Naive thymus-derived CD4-positive, alpha-beta T cell (primary cell): ENCODE data around the gene ELL. TPM values are rescaled to one million over a fixed set of nuclear protein-coding genes. Genes with fewer than 3 reads are reported as not detected.

Experiments
- ATAC-seq: fragments of 150-1000 bp; cut with Tn5 transposase; 2 replicates; pipeline ENCODE4 v1.10.0; 2021; ENCODE audit warnings: mild to moderate bottlenecking, moderate library complexity
- CTCF ChIA-PET: fragments of 350-600 bp; sonication (Branson Sonifier 250); formaldehyde crosslinking; loops from one replicate; lab custom pipeline; 2021; ENCODE audit warnings: antibody characterized with exemption; lab: Charles Lee
- POLR2A ChIA-PET: fragments of 350-600 bp; sonication (Branson Sonifier 250); formaldehyde crosslinking; loops from one replicate; lab custom pipeline; 2021; ENCODE audit warnings: antibody characterized with exemption, inconsistent platforms; lab: Charles Lee
- DNase-seq, 9 donors: peaks; one replicate each; pipeline versions ENCODE4 v3.0.0 to v3.0.0-alpha.2; 2020 to 2022; ENCODE audit warnings: mixed read lengths in 1 of 9
- H3K27ac ChIP-seq: one replicate; pipeline ENCODE4 v1.7.0; 2013; ENCODE audit warnings: mild to moderate bottlenecking, low read depth, low read length, moderate library complexity
- H3K27me3 ChIP-seq, 2 donors: one replicate each; pipeline ENCODE4 v1.7.0; 2013; ENCODE audit warnings: low read length in 2 of 2, mild to moderate bottlenecking in 2 of 2, moderate library complexity in 2 of 2; ENCODE audit not compliant: control insufficient read depth in 2 of 2, insufficient read depth in 2 of 2
- H3K36me3 ChIP-seq, 3 experiments: 1 replicate in 2 of 3; 2 replicates in 1 of 3; pipeline ENCODE4 v1.7.0; 2013; ENCODE audit warnings: low read length in 3 of 3, mild to moderate bottlenecking in 3 of 3, moderate library complexity in 1 of 3; ENCODE audit not compliant: insufficient read depth in 3 of 3, control insufficient read depth in 2 of 3
- H3K4me1 ChIP-seq, 2 donors: one replicate each; pipeline ENCODE4 v1.7.0; 2013; ENCODE audit warnings: low read length in 2 of 2, mild to moderate bottlenecking in 2 of 2, moderate library complexity in 1 of 2; ENCODE audit not compliant: control insufficient read depth in 2 of 2, insufficient read depth in 2 of 2
- H3K4me3 ChIP-seq: 2 replicates; pipeline ENCODE4 v1.7.0; 2013; ENCODE audit warnings: mild to moderate bottlenecking, low read length
- H3K9me3 ChIP-seq, 3 experiments: 1 replicate in 2 of 3; 2 replicates in 1 of 3; pipeline ENCODE4 v1.7.0; 2013; ENCODE audit warnings: low read length in 3 of 3; ENCODE audit not compliant: control insufficient read depth in 2 of 3
- H3K27ac Mint-ChIP-seq, 9 donors: one replicate each; pipeline ENCODE4 v1.8.0; 2020 to 2022; ENCODE audit warnings: mixed read lengths in 9 of 9, mild to moderate bottlenecking in 8 of 9, moderate library complexity in 5 of 9, inconsistent platforms in 2 of 9
- H3K27me3 Mint-ChIP-seq, 5 donors: one replicate each; pipeline ENCODE4 v1.8.0; 2021 to 2022; ENCODE audit warnings: mixed read lengths in 5 of 5, mild to moderate bottlenecking in 1 of 5
- H3K36me3 Mint-ChIP-seq, 5 donors: one replicate each; pipeline ENCODE4 v1.8.0; 2020 to 2022; ENCODE audit warnings: mixed read lengths in 5 of 5, mild to moderate bottlenecking in 3 of 5, inconsistent platforms in 1 of 5
- H3K4me1 Mint-ChIP-seq, 7 donors: one replicate each; pipeline ENCODE4 v1.8.0; 2020 to 2022; ENCODE audit warnings: mixed read lengths in 7 of 7, mild to moderate bottlenecking in 3 of 7, inconsistent platforms in 1 of 7
- H3K4me3 Mint-ChIP-seq, 10 donors: one replicate each; pipeline ENCODE4 v1.8.0; 2020 to 2022; ENCODE audit warnings: mild to moderate bottlenecking in 10 of 10, mixed read lengths in 10 of 10, moderate library complexity in 6 of 10, inconsistent platforms in 2 of 10
- H3K9me3 Mint-ChIP-seq, 11 donors: one replicate each; pipeline ENCODE4 v1.8.0; 2020 to 2022; ENCODE audit warnings: mixed read lengths in 11 of 11, mild to moderate bottlenecking in 4 of 11, inconsistent platforms in 1 of 11, moderate library complexity in 1 of 11
- intact Hi-C, 2 donors: fragments of 100-400 bp; cut with micrococcal nuclease; formaldehyde crosslinking; loops; one replicate each; pipeline ENCODE4 v1.15.1; 2023
- polyA plus RNA-seq, 2 donors: library from polyadenylated mRNA; unstranded; fragments of 300-500 nt; fragmentation: Illumina TruSeq; gene quantifications; one replicate each; pipeline ENCODE4 v1.2.3, GENCODE V29; 2021
- total RNA-seq, 6 experiments: library from RNA in 5 of 6; stranded (reverse) in 5 of 6; gene quantifications; 1 replicate in 5 of 6; 2 replicates in 1 of 6; pipeline ENCODE4 v1.2.3 and lab custom pipeline; 2021 to 2026

ELL gene
- 10 to 100 TPM; 18.9 to 70.4 (median 25.0) TPM for total RNA-seq
- polyA plus RNA-seq, result 10 to 100 TPM in 1 of 2 donors, 1 to 10 TPM in 1; 8.9 to 12.6 TPM
- total RNA-seq (lab: John Stamatoyannopoulos, UW), result 45.8 reads per million, percentile 69 among the genes with 10 or more reads in this experiment

- ATAC-seq (no peak), DNase-seq (no peak)
- Mint-ChIP-seq H3K27ac (peak within 1 kb of the TSS; percentile 89 to 98 (median 95)), H3K4me1 (peaks cover 0 to 27% (median 20%) of the 10 kb centered on the region in 7 donors), H3K4me3 (peak within 1 kb of the TSS; percentile 87 to 99 (median 94)), H3K27me3 (no peaks in the 10 kb centered on the region), H3K9me3 (no peaks in the 10 kb centered on the region), H3K36me3 (no peaks in the 10 kb centered on the region)
- peaks cover 5 to 13% of the 10 kb centered on the region in 2 donors for H3K4me1 ChIP-seq
- CTCF ChIA-PET, result interaction anchor here (0.5 to 2.8 kb wide), 5 partner anchors 23 to 339 kb away, joined by 3 to 19 read pairs (median 4); no protein-coding TSS in a partner anchor
- no peaks in the 10 kb centered on the region for H3K9me3 ChIP-seq
- intact Hi-C loops, result loop anchor here (1.0 to 10.0 kb wide), 24 partner anchors 22 to 1217 kb away; partner anchors contain the start of genes BORCS8 (in 2 of the 2), COPE (in 2 of the 2), CRTC1 (in 2 of the 2) and DDX49 (in 2 of the 2)
- peaks cover 0 to 4% (median 0%) of the 10 kb centered on the region in 3 experiments for H3K36me3 ChIP-seq
- no peaks in the 10 kb centered on the region for H3K27me3 ChIP-seq
- H3K27ac ChIP-seq, result peak within 1 kb of the TSS; percentile 94
- peak within 1 kb of the TSS; percentile 89 for H3K4me3 ChIP-seq
- POLR2A ChIA-PET, result interaction anchor here (0.6 to 4.4 kb wide), 15 partner anchors 10 to 490 kb away, joined by 3 to 30 read pairs (median 4); partner anchors contain the start of genes COPE, DDX49, JUND and KXD1
Observed at GRCh38 chr19:18521692-18522123, at the start of gene ELL. ELL (minus strand) TSS chr19:18522070; CDS start chr19:18522055, 15 bp downstream.

DNA sequence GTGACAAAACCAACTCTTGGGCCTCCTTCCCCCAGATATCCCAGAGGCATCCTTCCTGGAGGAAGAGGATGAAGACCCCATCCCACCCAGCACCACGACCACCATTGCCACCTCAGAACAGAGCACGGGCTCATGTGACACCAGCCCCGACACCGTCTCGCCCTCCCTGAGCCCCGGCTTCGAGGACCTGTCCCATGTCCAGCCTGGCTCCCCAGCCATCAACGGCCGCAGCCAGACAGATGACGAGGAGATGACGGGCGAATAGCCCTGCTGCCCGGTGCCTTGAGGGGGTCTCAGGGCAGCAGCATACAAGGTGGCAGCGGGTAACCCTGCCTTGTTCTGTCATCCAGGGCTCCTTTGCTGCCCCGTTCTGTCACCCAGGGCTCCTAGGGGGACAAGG, 46.5 kb upstream of the ELL start:
- no peak overlapping the region for H3K27ac Mint-ChIP-seq
- no peak for ATAC-seq
- peaks cover 14 to 28% (median 19%) of the 10 kb centered on the region in 7 donors for H3K4me1 Mint-ChIP-seq
- intact Hi-C loops, result no loop called here
- no peak overlapping the region for H3K27ac ChIP-seq
- H3K27me3 Mint-ChIP-seq, result peaks cover 0 to 2% (median 0%) of the 10 kb centered on the region in 5 donors
- no peak overlapping the region for H3K4me3 ChIP-seq
- H3K27me3 ChIP-seq, result no peaks in the 10 kb centered on the region
- H3K36me3 ChIP-seq, result peaks cover under 1 to 66% (median 10%) of the 10 kb centered on the region in 3 experiments
- H3K4me1 ChIP-seq, result peaks cover 13 to 15% of the 10 kb centered on the region in 2 donors
- no peak for DNase-seq
- H3K9me3 ChIP-seq, result no peaks in the 10 kb centered on the region
- peaks cover 0 to 28% (median 11%) of the 10 kb centered on the region in 5 donors for H3K36me3 Mint-ChIP-seq
- no peaks in the 10 kb centered on the region for H3K9me3 Mint-ChIP-seq
- ChIA-PET CTCF (no interaction called here), POLR2A (interaction anchor here (0.7 to 2.4 kb wide), 3 partner anchors 10 to 372 kb away, joined by 3 to 16 read pairs (median 3); partner anchors contain the start of genes KXD1 and REX1BD)
- H3K4me3 Mint-ChIP-seq, result no peak overlapping the region

DNA sequence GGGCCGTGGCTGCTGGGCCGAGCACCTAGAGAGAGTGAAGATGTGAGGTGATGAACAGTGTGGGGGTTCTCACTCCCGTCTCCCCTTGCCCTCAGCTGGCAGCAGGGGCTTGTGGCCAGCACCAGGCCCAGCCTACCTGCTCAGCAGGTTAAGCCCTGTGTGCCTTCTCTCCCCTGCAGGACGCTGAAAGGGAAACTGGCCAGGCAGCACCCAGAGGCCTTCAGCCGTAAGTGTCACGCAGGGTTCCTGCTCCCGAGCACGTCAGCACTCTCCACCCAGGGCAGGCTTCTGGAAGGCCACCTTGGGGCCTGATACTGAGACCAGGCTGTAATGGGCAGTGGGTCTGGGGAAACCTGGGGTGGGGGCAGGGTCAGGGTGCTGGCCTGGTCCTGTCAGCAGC, 45.1 kb upstream of the ELL start:
- no peak for ATAC-seq
- POLR2A ChIA-PET, result interaction anchor here (1.2 to 2.4 kb wide), 2 partner anchors 9 to 22 kb away, joined by 3 to 16 read pairs; partner anchors contain the start of genes KXD1 and REX1BD
- CTCF ChIA-PET, result no interaction called here
- no peak overlapping the region for H3K4me3 ChIP-seq
- Mint-ChIP-seq H3K27me3 (peaks cover 0 to 2% (median 0%) of the 10 kb centered on the region in 5 donors), H3K9me3 (no peaks in the 10 kb centered on the region), H3K27ac (no peak overlapping the region), H3K4me1 (peaks cover 2 to 17% (median 8%) of the 10 kb centered on the region in 7 donors), H3K4me3 (no peak overlapping the region), H3K36me3 (peaks cover 0 to 34% (median 7%) of the 10 kb centered on the region in 5 donors)
- H3K27me3 ChIP-seq, result no peaks in the 10 kb centered on the region
- peaks cover 0 to under 1% of the 10 kb centered on the region in 2 donors for H3K4me1 ChIP-seq
- intact Hi-C loops, result no loop called here
- no peaks in the 10 kb centered on the region for H3K9me3 ChIP-seq
- H3K36me3 ChIP-seq, result peaks cover 0 to 77% (median 13%) of the 10 kb centered on the region in 3 experiments
- DNase-seq, result no peak
- H3K27ac ChIP-seq, result no peak overlapping the region

DNA sequence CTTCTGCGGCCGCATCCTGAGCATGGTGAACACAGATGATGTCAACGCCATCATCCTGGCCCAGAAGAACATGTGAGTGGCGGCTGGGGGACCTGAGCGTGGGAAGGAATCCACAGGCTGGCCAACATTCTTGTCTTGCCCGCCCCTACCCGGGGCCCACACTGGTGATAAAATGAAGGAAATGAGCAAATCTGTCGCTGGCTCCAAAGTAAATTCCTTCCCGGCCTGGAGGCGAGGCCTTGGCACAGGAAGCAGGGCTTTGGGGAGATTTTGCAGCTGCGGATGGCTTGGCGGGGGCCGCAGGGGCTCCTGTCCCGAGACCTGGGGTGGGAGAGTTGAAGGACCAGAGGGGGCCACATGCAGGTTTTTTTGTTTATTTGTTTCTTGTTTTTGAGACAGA, 40.2 kb upstream of the ELL start:
- ATAC-seq, result no peak
- CTCF ChIA-PET, result no interaction called here
- peaks cover 0 to 56% (median 17%) of the 10 kb centered on the region in 3 experiments for H3K36me3 ChIP-seq

DNA sequence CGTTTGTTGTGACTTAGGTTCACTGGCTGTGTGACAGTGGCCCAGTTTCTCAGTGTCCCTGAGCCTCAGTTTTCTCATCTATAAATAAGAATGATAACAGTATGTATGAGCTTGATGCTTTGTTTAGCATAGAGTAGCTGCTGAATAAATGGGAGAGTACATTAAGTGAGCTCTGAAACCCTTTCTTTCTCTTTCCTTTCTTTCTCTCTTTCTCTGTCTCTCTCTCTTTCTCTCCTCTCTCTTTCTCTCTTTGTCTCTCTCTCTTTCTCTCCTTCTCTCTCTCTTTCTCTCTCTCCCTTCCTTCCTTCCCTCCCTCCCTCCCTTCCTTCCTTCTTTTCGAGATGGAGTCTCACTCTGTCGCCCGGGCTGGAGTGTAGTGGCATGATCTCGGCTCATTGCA, 37.8 kb upstream of the ELL start:
- H3K27ac ChIP-seq, result peak overlapping the region; percentile 95
- no peaks in the 10 kb centered on the region for H3K27me3 ChIP-seq
- Mint-ChIP-seq H3K9me3 (peaks cover 0 to 2% (median 0%) of the 10 kb centered on the region in 11 donors), H3K27ac (peak overlapping the region in 8 of 9 donors; percentile 23 to 97 (median 81)), H3K4me3 (peak overlapping the region; percentile 83 to 93 (median 91)), H3K4me1 (peaks cover 6 to 25% (median 23%) of the 10 kb centered on the region in 7 donors), H3K36me3 (peaks cover 0 to 18% (median 3%) of the 10 kb centered on the region in 5 donors), H3K27me3 (no peaks in the 10 kb centered on the region)
- intact Hi-C loops, result no loop called here
- H3K4me1 ChIP-seq, result peaks cover 13 to 15% of the 10 kb centered on the region in 2 donors
- ATAC-seq, result no peak
- POLR2A ChIA-PET, result interaction anchor here (1.8 kb wide), 1 partner anchor 12 kb away, joined by 4 read pairs; the partner anchor contains the start of gene UBA52
- no peak for DNase-seq
- peaks cover 0 to 32% (median 9%) of the 10 kb centered on the region in 3 experiments for H3K36me3 ChIP-seq
- no peak overlapping the region for H3K4me3 ChIP-seq
- no peaks in the 10 kb centered on the region for H3K9me3 ChIP-seq
- CTCF ChIA-PET, result no interaction called here

More for the DNA sequence above, 40.2 kb upstream of the ELL start:
- POLR2A ChIA-PET, result interaction anchor here (0.7 to 1.2 kb wide), 4 partner anchors 9 to 1044 kb away, joined by 3 to 5 read pairs (median 3); partner anchors contain the start of gene UBA52
- Mint-ChIP-seq H3K36me3 (peaks cover 0 to 26% (median 3%) of the 10 kb centered on the region in 5 donors), H3K9me3 (peaks cover 0 to 2% (median 0%) of the 10 kb centered on the region in 11 donors), H3K4me1 (peaks cover 6 to 25% (median 23%) of the 10 kb centered on the region in 7 donors), H3K27me3 (no peaks in the 10 kb centered on the region), H3K27ac (no peak overlapping the region), H3K4me3 (no peak overlapping the region)
- no peaks in the 10 kb centered on the region for H3K9me3 ChIP-seq
- DNase-seq, result no peak
- H3K27me3 ChIP-seq, result no peaks in the 10 kb centered on the region
- peaks cover 11 to 13% of the 10 kb centered on the region in 2 donors for H3K4me1 ChIP-seq
- H3K4me3 ChIP-seq, result no peak overlapping the region
- intact Hi-C loops, result no loop called here
- no peak overlapping the region for H3K27ac ChIP-seq

- Histone ChIP-seq H3K36me3 (peaks cover 0 to 22% (median 7%) of the 10 kb centered on the region in 3 experiments), H3K27me3 (no peaks in the 10 kb centered on the region), H3K4me1 (peaks cover 13 to 15% of the 10 kb centered on the region in 2 donors), H3K27ac (peak overlapping the region; percentile 95), H3K9me3 (no peaks in the 10 kb centered on the region), H3K4me3 (peak overlapping the region; percentile 84)
- no peaks in the 10 kb centered on the region for H3K27me3 Mint-ChIP-seq
- peaks cover 0 to 13% (median 3%) of the 10 kb centered on the region in 5 donors for H3K36me3 Mint-ChIP-seq
- peaks cover 0 to 2% (median 0%) of the 10 kb centered on the region in 11 donors for H3K9me3 Mint-ChIP-seq
- CTCF ChIA-PET, result interaction anchor here (1.0 to 2.1 kb wide), 5 partner anchors 13 to 288 kb away, joined by 3 to 11 read pairs (median 7); partner anchors contain the start of gene UBA52
- no peak for ATAC-seq
- peaks cover 6 to 25% (median 23%) of the 10 kb centered on the region in 7 donors for H3K4me1 Mint-ChIP-seq
- intact Hi-C loops, result no loop called here
- peak overlapping the region; percentile 87 to 97 (median 95) for H3K27ac Mint-ChIP-seq
- POLR2A ChIA-PET, result interaction anchor here (0.6 to 2.6 kb wide), 12 partner anchors 8 to 389 kb away, joined by 4 to 47 read pairs (median 10); partner anchors contain the start of genes COPE, DDX49, ELL and FKBP8
- DNase-seq, result no peak
- H3K4me3 Mint-ChIP-seq, result peak overlapping the region; percentile 83 to 93 (median 91)
Observed at GRCh38 chr19:18558604-18559003, 36.7 kb upstream of the ELL start.
